Skeletal muscle tissue (tissue), 4 donors: ENCODE measurements around the gene NOD2. TPM values are rescaled to one million over a fixed set of nuclear protein-coding genes. Genes with fewer than 3 reads are reported as not detected.

ENCODE experiments used
- H3K27ac ChIP-seq: one replicate; pipeline ENCODE4 v1.7.0; 2013; ENCODE audit warnings: mild to moderate bottlenecking, low read depth, low read length, inconsistent platforms
- H3K27me3 ChIP-seq, 3 donors: one replicate each; pipeline ENCODE4 v1.7.0; 2013; ENCODE audit warnings: low read length in 3 of 3; ENCODE audit not compliant: control insufficient read depth in 3 of 3, insufficient read depth in 3 of 3
- H3K36me3 ChIP-seq, 3 donors: one replicate each; pipeline ENCODE4 v1.7.0; 2013; ENCODE audit warnings: low read length in 3 of 3; ENCODE audit not compliant: control insufficient read depth in 3 of 3, insufficient read depth in 3 of 3
- H3K4me1 ChIP-seq, 3 donors: one replicate each; pipeline ENCODE4 v1.7.0; 2013; ENCODE audit warnings: low read length in 3 of 3, mild to moderate bottlenecking in 3 of 3; ENCODE audit not compliant: control insufficient read depth in 3 of 3, insufficient read depth in 3 of 3
- H3K4me3 ChIP-seq, 3 donors: one replicate each; pipeline ENCODE4 v1.7.0; 2013; ENCODE audit warnings: low read length in 3 of 3
- H3K9ac ChIP-seq, 3 donors: one replicate each; pipeline ENCODE4 v1.7.0; 2013; ENCODE audit warnings: low read length in 3 of 3, mild to moderate bottlenecking in 3 of 3, moderate library complexity in 2 of 3, low read depth in 1 of 3
- H3K9me3 ChIP-seq, 3 donors: one replicate each; pipeline ENCODE4 v1.7.0; 2013; ENCODE audit warnings: low read length in 3 of 3; ENCODE audit not compliant: control insufficient read depth in 3 of 3
- total RNA-seq: library from RNA; depleted of rRNA; stranded (reverse); fragments of >200 nt; gene quantifications from one replicate; pipeline ENCODE4 v1.2.3, GENCODE V29; 2014
- donor health status: Osteomylitis.

The NOD2 gene
- total RNA-seq, 1 donor from 2014 or later = 0.52 TPM

DNA sequence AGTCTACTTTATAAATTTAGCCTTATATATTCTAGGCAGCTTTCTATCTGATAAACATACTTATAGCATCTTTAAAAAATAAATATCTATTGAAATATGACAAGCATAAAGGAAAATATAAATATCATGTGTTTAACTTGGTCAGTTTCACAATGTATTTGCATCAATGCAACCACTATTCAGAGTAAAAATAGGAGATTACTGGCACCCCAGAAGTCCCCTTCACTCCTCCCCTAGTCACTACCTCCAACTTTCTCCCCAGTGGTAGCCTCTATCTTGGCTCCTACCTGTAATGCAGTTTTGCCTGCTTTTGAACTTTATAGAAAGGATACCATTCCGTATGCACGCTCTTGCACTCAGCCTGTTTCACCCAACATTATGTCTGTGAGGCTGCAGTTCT, 3.2 kb upstream of the NOD2 start:
- Histone ChIP-seq H3K27ac (no peak overlapping the region), H3K27me3 (no peaks in the 10 kb centered on the region), H3K4me3 (no peak overlapping the region), H3K36me3 (no peaks in the 10 kb centered on the region), H3K9ac (no peak overlapping the region), H3K9me3 (no peaks in the 10 kb centered on the region), H3K4me1 (peaks cover 4 to 13% (median 5%) of the 10 kb centered on the region in 3 donors)

DNA sequence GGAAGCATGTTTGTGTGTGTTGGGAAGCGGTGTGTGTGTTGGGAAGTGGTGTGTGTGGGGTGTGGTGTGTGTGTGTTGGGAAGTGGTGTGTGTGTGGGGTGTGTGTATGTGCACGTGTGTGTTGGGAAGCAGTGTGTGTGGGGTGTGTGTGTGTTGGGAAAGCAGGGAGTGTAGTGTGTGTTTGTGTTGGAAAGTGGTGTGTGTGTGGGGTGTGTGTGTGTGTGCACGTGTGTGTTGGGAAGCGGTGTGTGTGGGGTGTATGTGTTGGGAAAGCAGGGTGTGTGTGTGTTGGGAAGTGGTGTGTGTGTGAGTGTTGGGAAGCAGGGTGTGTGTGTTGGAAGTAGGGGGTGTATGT, 785 bp upstream of the NOD2 start:
- Histone ChIP-seq H3K4me3 (no peak overlapping the region), H3K9ac (no peak overlapping the region), H3K9me3 (no peaks in the 10 kb centered on the region), H3K4me1 (peaks cover 15 to 28% (median 21%) of the 10 kb centered on the region in 3 donors), H3K27ac (no peak overlapping the region), H3K27me3 (no peaks in the 10 kb centered on the region), H3K36me3 (no peaks in the 10 kb centered on the region)

GRCh38 chr16:50694206-50694605, 800 bp downstream of the NOD2 start:
- Histone ChIP-seq H3K9me3 (no peaks in the 10 kb centered on the region), H3K9ac (peak overlapping the region in 1 of 3 donors; percentile 68), H3K27ac (no peak overlapping the region), H3K4me1 (peaks cover 27 to 39% (median 33%) of the 10 kb centered on the region in 3 donors), H3K4me3 (no peak overlapping the region), H3K36me3 (no peaks in the 10 kb centered on the region), H3K27me3 (no peaks in the 10 kb centered on the region)

GRCh38 chr16:50695017-50696000, 1.9 kb downstream of the NOD2 start:
- Histone ChIP-seq H3K36me3 (no peaks in the 10 kb centered on the region), H3K27ac (no peak overlapping the region), H3K9me3 (no peaks in the 10 kb centered on the region), H3K4me3 (no peak overlapping the region), H3K27me3 (no peaks in the 10 kb centered on the region), H3K4me1 (peaks cover 30 to 50% (median 42%) of the 10 kb centered on the region in 3 donors), H3K9ac (no peak overlapping the region)

- H3K4me3 ChIP-seq = no peak overlapping the region
- H3K4me1 ChIP-seq = peaks cover 30 to 52% (median 43%) of the 10 kb centered on the region in 3 donors
- H3K9ac ChIP-seq = no peak overlapping the region
- H3K27me3 ChIP-seq = no peaks in the 10 kb centered on the region
- H3K27ac ChIP-seq = no peak overlapping the region
- no peaks in the 10 kb centered on the region for H3K36me3 ChIP-seq
- no peaks in the 10 kb centered on the region for H3K9me3 ChIP-seq
Measured at GRCh38 chr16:50696126-50696525, 2.7 kb downstream of the NOD2 start.

DNA sequence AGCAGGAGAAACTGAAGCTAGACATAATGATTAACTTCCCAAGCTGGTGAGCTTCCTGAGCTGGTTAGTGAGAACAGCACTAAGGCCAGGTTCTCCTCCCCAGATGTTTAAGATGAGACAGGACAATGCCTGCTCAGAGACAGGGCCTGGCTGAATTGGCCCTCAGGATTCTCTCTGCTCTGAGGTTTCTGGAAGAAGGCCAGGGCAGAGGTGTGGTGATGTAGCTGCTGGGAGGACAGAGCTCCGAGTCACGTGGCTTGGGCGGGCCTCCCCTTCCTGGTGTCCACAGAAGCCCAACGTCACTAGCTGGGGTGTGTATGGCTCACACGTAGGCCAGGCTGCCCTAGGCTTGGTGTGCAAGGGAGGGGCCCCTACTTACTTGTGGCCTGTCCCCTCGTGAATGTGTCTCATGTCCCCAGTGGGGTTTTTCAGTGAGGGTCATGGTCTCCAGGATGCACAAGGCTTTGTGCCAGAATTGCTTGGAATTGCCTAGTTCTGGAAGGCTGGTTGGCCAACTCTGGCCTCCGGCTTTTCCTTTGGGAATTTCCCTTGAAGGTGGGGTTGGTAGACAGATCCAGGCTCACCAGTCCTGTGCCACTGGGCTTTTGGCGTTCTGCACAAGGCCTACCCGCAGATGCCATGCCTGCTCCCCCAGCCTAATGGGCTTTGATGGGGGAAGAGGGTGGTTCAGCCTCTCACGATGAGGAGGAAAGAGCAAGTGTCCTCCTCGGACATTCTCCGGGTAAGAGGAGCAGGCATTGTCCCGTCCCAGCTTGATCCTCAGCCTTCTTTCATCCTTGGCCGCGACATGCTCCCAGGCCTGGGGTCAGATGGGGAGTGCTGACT, 3.4 kb downstream of the NOD2 start:
- Histone ChIP-seq H3K27ac (peak overlapping the region; percentile 60), H3K9ac (peak overlapping the region in 1 of 3 donors; percentile 87), H3K4me1 (peaks cover 30 to 52% (median 43%) of the 10 kb centered on the region in 3 donors), H3K27me3 (no peaks in the 10 kb centered on the region), H3K36me3 (no peaks in the 10 kb centered on the region), H3K9me3 (no peaks in the 10 kb centered on the region), H3K4me3 (peak overlapping the region in 2 of 3 donors; percentile 10 to 79)

- Histone ChIP-seq H3K36me3 (no peaks in the 10 kb centered on the region), H3K27me3 (no peaks in the 10 kb centered on the region), H3K27ac (peak overlapping the region; percentile 60), H3K9ac (peak overlapping the region in 2 of 3 donors; percentile 66 to 87), H3K9me3 (no peaks in the 10 kb centered on the region), H3K4me3 (peak overlapping the region in 2 of 3 donors; percentile 79 to 81), H3K4me1 (peaks cover 34 to 56% (median 45%) of the 10 kb centered on the region in 3 donors)
Measured at GRCh38 chr16:50697421-50697715, 4.0 kb downstream of the NOD2 start.

- no peaks in the 10 kb centered on the region for H3K36me3 ChIP-seq
- peaks cover 33 to 53% (median 53%) of the 10 kb centered on the region in 3 donors for H3K4me1 ChIP-seq
- no peaks in the 10 kb centered on the region for H3K9me3 ChIP-seq
- H3K9ac ChIP-seq = peak overlapping the region; percentile 66 to 87 (median 83)
- peak overlapping the region; percentile 60 for H3K27ac ChIP-seq
- H3K4me3 ChIP-seq = peak overlapping the region; percentile 74 to 81 (median 79)
- H3K27me3 ChIP-seq = no peaks in the 10 kb centered on the region
Measured at GRCh38 chr16:50697881-50698767, 4.7 kb downstream of the NOD2 start.

DNA sequence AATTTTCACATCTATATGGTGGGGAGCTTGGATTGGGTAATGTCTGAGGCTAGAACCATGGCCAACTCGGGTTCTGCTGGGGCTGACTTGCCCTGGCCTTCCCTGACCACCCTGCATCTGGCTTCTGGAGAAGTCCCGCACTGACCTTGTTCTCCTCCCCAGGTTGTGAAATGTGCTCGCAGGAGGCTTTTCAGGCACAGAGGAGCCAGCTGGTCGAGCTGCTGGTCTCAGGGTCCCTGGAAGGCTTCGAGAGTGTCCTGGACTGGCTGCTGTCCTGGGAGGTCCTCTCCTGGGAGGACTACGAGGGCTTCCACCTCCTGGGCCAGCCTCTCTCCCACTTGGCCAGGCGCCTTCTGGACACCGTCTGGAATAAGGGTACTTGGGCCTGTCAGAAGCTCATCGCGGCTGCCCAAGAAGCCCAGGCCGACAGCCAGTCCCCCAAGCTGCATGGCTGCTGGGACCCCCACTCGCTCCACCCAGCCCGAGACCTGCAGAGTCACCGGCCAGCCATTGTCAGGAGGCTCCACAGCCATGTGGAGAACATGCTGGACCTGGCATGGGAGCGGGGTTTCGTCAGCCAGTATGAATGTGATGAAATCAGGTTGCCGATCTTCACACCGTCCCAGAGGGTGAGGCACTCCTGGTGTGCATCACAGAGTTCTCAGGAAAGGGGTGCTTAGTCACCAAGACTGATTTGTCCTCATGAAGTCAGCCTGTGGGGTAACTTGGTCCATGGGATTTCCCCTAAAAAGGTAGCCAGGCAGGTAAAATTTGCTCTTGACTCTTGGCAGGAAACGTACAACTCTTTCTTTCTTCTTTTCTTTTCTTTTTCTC, 6.1 kb downstream of the NOD2 start:
- H3K4me1 ChIP-seq = peaks cover 32 to 53% (median 50%) of the 10 kb centered on the region in 3 donors
- H3K27ac ChIP-seq = peak overlapping the region; percentile 15

More for the DNA sequence above, 6.1 kb downstream of the NOD2 start:
- no peaks in the 10 kb centered on the region for H3K27me3 ChIP-seq
- H3K4me3 ChIP-seq = peak overlapping the region in 1 of 3 donors; percentile 22
- peaks cover 0 to 7% (median 3%) of the 10 kb centered on the region in 3 donors for H3K9me3 ChIP-seq
- no peaks in the 10 kb centered on the region for H3K36me3 ChIP-seq
- H3K9ac ChIP-seq = no peak overlapping the region
